Endothelial cell of umbilical vein (primary cell): ENCODE measurements around the gene CRYBG3. TPM values are rescaled to one million over a fixed set of nuclear protein-coding genes. Genes with fewer than 3 reads are reported as not detected.

Experiments used
- BruUV-seq: library from RNA; stranded (reverse); fragments of 400-500 nt; replicated peaks from 2 replicates; lab custom pipeline; 2021; lab: Mats Ljungman, UMichigan
- CTCF ChIA-PET: fragments of 300-600, 350-600 bp; sonication (Branson Sonifier 250); formaldehyde crosslinking; loops from one replicate; lab custom pipeline; 2021; ENCODE audit warnings: antibody characterized with exemption, inconsistent platforms; lab: Charles Lee
- POLR2A ChIA-PET: fragments of 300-600, 350-600 bp; sonication (Branson Sonifier 250); formaldehyde crosslinking; loops from one replicate; lab custom pipeline; 2021; ENCODE audit warnings: antibody characterized with exemption, inconsistent platforms; lab: Charles Lee
- DNase-seq: peaks from one replicate; pipeline ENCODE4 v3.0.0-alpha.2; 2011; ENCODE audit warnings: low read depth, low spot score
- FAIRE-seq: peaks from 2 replicates; lab custom pipeline; 2011; peaks lifted over from hg19 to GRCh38; lab: Jason Lieb, UNC
- H2AFZ ChIP-seq: 2 replicates; pipeline ENCODE4 v1.6.0; 2012; ENCODE audit warnings: low read depth, low read length, control low read depth, inconsistent platforms
- H3K27ac ChIP-seq: 2 replicates; pipeline ENCODE4 v1.5.1; 2011; ENCODE audit warnings: low read depth, mild to moderate bottlenecking, control low read depth, low read length, moderate library complexity; ENCODE audit not compliant: insufficient read depth
- H3K27me3 ChIP-seq, 2 experiments: 2 replicates each; pipeline versions ENCODE4 v1.6.0 to v1.6.1; 2011; ENCODE audit warnings: low read length in 2 of 2, mixed read lengths in 1 of 2; ENCODE audit not compliant: control insufficient read depth in 2 of 2, insufficient read depth in 2 of 2
- H3K36me3 ChIP-seq, 2 experiments: 2 replicates in 1 of 2; 3 replicates in 1 of 2; pipeline ENCODE4 v1.5.1; 2011; ENCODE audit warnings: low read length in 2 of 2, mild to moderate bottlenecking in 1 of 2, moderate library complexity in 1 of 2; ENCODE audit not compliant: control insufficient read depth in 2 of 2, insufficient read depth in 2 of 2; ENCODE audit errors: extremely low read depth in 1 of 2
- H3K4me1 ChIP-seq: 3 replicates; pipeline ENCODE4 v1.5.1; 2011; ENCODE audit warnings: mild to moderate bottlenecking, low read length; ENCODE audit not compliant: control insufficient read depth, insufficient read depth; ENCODE audit errors: extremely low read depth
- H3K4me2 ChIP-seq: 2 replicates; pipeline ENCODE4 v1.6.1; 2011; ENCODE audit warnings: low read length, control low read depth, mixed read lengths; ENCODE audit not compliant: insufficient read depth
- H3K4me3 ChIP-seq, 3 experiments: fragments of 200-600 bp in 1 of 3; sonication (generic), shearing (Covaris generic) in 1 of 3; replicated peaks in 1 of 3; 2 replicates each; pipeline ENCODE4 v1.5.1; 2011 to 2016; ENCODE audit warnings: control low read depth in 3 of 3, low read length in 3 of 3, mild to moderate bottlenecking in 2 of 3, inconsistent platforms in 1 of 3, low read depth in 1 of 3, moderate library complexity in 1 of 3; ENCODE audit not compliant: insufficient read depth in 1 of 3
- H3K79me2 ChIP-seq: 2 replicates; pipeline ENCODE4 v1.6.0; 2012; ENCODE audit warnings: low read length, inconsistent platforms; ENCODE audit not compliant: control insufficient read depth, insufficient read depth
- H3K9ac ChIP-seq: replicated peaks from 2 replicates; pipeline ENCODE3; 2011; ENCODE audit warnings: low read length, control low read depth; ENCODE audit not compliant: insufficient read depth; ENCODE audit errors: extremely low read depth
- H3K9me1 ChIP-seq: replicated peaks from 3 replicates; pipeline ENCODE4 v1.6.0; 2011; ENCODE audit warnings: mild to moderate bottlenecking, low read length; ENCODE audit not compliant: control insufficient read depth, insufficient read depth; ENCODE audit errors: extremely low read depth
- H3K9me3 ChIP-seq: replicated peaks from 2 replicates; pipeline ENCODE4 v1.5.1; 2012; ENCODE audit warnings: low read length, inconsistent platforms; ENCODE audit not compliant: control insufficient read depth, insufficient read depth
- H4K20me1 ChIP-seq: replicated peaks from 2 replicates; pipeline ENCODE3; 2011; ENCODE audit warnings: mild to moderate bottlenecking, low read length; ENCODE audit not compliant: control insufficient read depth, insufficient read depth; ENCODE audit errors: extremely low read depth
- CTCF ChIP-seq, 2 donors: IDR thresholded peaks; 1 replicate in 1 of 2; 2 replicates in 1 of 2; pipeline ENCODE4 v1.5.1; 2011; ENCODE audit warnings: low read length in 2 of 2, mild to moderate bottlenecking in 2 of 2, moderate library complexity in 2 of 2, control low read depth in 1 of 2, inconsistent platforms in 1 of 2, low read depth in 1 of 2; ENCODE audit not compliant: insufficient read depth in 1 of 2; ENCODE audit errors: extremely low read depth in 1 of 2
- EZH2 ChIP-seq: IDR thresholded peaks from 2 replicates; pipeline ENCODE4 v1.6.1; 2012; ENCODE audit warnings: borderline replicate concordance, low read depth, mild to moderate bottlenecking, moderate library complexity, low read length, inconsistent platforms; ENCODE audit not compliant: severe bottlenecking
- FOS ChIP-seq: IDR thresholded peaks from 2 replicates; pipeline ENCODE4 v1.6.1; 2011; ENCODE audit warnings: mild to moderate bottlenecking, low read length, moderate library complexity, borderline replicate concordance; ENCODE audit not compliant: insufficient read depth
- GATA2 ChIP-seq: IDR thresholded peaks from 2 replicates; pipeline ENCODE4 v1.7.0; 2011; ENCODE audit warnings: low read depth, mild to moderate bottlenecking, moderate library complexity, mixed read lengths, low read length; ENCODE audit not compliant: insufficient read length, insufficient read depth
- JUN ChIP-seq: IDR thresholded peaks from 2 replicates; pipeline ENCODE4 v1.6.1; 2011; ENCODE audit warnings: borderline replicate concordance, low read depth; ENCODE audit not compliant: insufficient read length, insufficient read depth
- MYC ChIP-seq: IDR thresholded peaks from one replicate; pipeline ENCODE4 v1.6.1; 2011; ENCODE audit warnings: mild to moderate bottlenecking, low read depth, low read length
- POLR2A ChIP-seq: IDR thresholded peaks from 2 replicates; pipeline ENCODE4 v1.6.1; 2012; ENCODE audit warnings: low read depth, mild to moderate bottlenecking, control low read depth, low read length
- POLR2AphosphoS5 ChIP-seq: IDR thresholded peaks from 2 replicates; pipeline ENCODE4 v1.6.1; 2012; ENCODE audit warnings: low read depth, mild to moderate bottlenecking, control low read depth, low read length, moderate library complexity; ENCODE audit not compliant: insufficient read depth
- dilution Hi-C: fragments of 300-500 bp; cut with MboI; formaldehyde crosslinking; loops from one replicate; pipeline ENCODE4 v1.15.0; 2019; ENCODE audit warnings: low sequenced_read_pairs; ENCODE audit not compliant: extremely low pct_ligation_motif_present
- intact Hi-C: fragments of 100-400 bp; cut with micrococcal nuclease; formaldehyde crosslinking; loops from one replicate; pipeline ENCODE4 v1.10.0; 2022
- polyA plus RNA-seq, 4 experiments: library from polyadenylated mRNA; depleted of rRNA in 3 of 4; stranded (reverse) in 3 of 4; unstranded in 1 of 4; fragments of >200 nt; gene quantifications; 2 replicates each; pipeline versions ENCODE4 v1.2.1 to v1.2.3, GENCODE V29; 2011 to 2012; ENCODE audit warnings: missing spikeins in 1 of 4
- total RNA-seq: library from RNA; stranded (reverse); gene quantifications from 2 replicates; pipeline ENCODE4 v1.2.3, GENCODE V29; 2021
- TF ChIP-seq, protein P1 (sequence below): IDR thresholded peaks from 2 replicates; pipeline ENCODE4 v1.6.1; 2011; ENCODE audit not compliant: insufficient read depth, insufficient read length

The CRYBG3 gene
- total and polyA plus RNA-seq, 2 donors (not counting 3 experiments of a cell fraction or from before 2014, with no cell fraction given), result 2.8 to 15.0 TPM

- Histone ChIP-seq H2AFZ (no peak overlapping the region), H3K4me3 (no peak overlapping the region), H4K20me1 (no peaks in the 10 kb centered on the region), H3K27ac (no peak overlapping the region), H3K27me3 (no peaks in the 10 kb centered on the region), H3K9me1 (no peaks in the 10 kb centered on the region), H3K79me2 (no peaks in the 10 kb centered on the region), H3K36me3 (peaks cover 9 to 25% of the 10 kb centered on the region in 2 experiments), H3K9ac (no peak overlapping the region), H3K4me1 (no peaks in the 10 kb centered on the region), H3K9me3 (no peaks in the 10 kb centered on the region), H3K4me2 (no peak overlapping the region)
- ChIA-PET POLR2A (no interaction called here), CTCF (interaction anchor here (1.5 to 2.4 kb wide), 3 partner anchors 11 to 69 kb away, joined by 4 to 10 read pairs (median 5); partner anchors contain the start of gene RIOX2)
- dilution Hi-C loops, result no loop called here
- TF ChIP-seq POLR2AphosphoS5, result no peak
- no peak for TF ChIP-seq JUN
- no peak for TF ChIP-seq EZH2
- no peak for TF ChIP-seq POLR2A
- no peak for TF ChIP-seq CTCF (IDR thresholded peaks at IDR 0.05; ENCODE audit: extremely low read depth in 1 of 2, insufficient read depth in 1 of 2, low read depth in 1 of 2, low read length in 2 of 2)
- no peak for TF ChIP-seq GATA2
- TF ChIP-seq FOS, result no peak
- TF ChIP-seq, protein P1, sequence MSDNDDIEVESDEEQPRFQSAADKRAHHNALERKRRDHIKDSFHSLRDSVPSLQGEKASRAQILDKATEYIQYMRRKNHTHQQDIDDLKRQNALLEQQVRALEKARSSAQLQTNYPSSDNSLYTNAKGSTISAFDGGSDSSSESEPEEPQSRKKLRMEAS, result no peak
- no peak for TF ChIP-seq MYC
- intact Hi-C loops, result no loop called here
- FAIRE-seq (no peak), DNase-seq (no peak)
- BruUV-seq, result no TSS peak
These were observed 132.5 kb downstream of the CRYBG3 start for GRCh38 chr3:97954228-97954827.
